ENCODE measurements around the gene IFT57.

- TF ChIP-seq EZH2 (IDR thresholded peaks at IDR 0.05; ENCODE audit: insufficient read depth, low read length), result no peak
- TF ChIP-seq CTCF (IDR thresholded peaks at IDR 0.05; ENCODE audit: insufficient read depth, low read depth, low read length), result no peak
Observed at GRCh38 chr3:108158251-108158650, 64.0 kb downstream of the IFT57 start.
